ENCODE measurements around the gene SOD1.

GRCh38 chr21:31623664-31624063 lies 35.8 kb upstream of the SOD1 start:
- TF ChIP-seq EZH2 (IDR thresholded peaks at IDR 0.05; ENCODE audit: low read depth) (no peak), CTCF (conservative IDR thresholded peaks at IDR 0.05) (no peak)
